CD4-positive, alpha-beta T cell treated with Interleukin-6 at 100 ng/mL for 8 hours (primary cell): ENCODE data around the gene BSN.

Experiments
- DNase-seq: peaks from one replicate; pipeline ENCODE4 v3.0.0-alpha.2; 2020; ENCODE audit warnings: mixed read lengths, low spot score

Gene BSN

DNA sequence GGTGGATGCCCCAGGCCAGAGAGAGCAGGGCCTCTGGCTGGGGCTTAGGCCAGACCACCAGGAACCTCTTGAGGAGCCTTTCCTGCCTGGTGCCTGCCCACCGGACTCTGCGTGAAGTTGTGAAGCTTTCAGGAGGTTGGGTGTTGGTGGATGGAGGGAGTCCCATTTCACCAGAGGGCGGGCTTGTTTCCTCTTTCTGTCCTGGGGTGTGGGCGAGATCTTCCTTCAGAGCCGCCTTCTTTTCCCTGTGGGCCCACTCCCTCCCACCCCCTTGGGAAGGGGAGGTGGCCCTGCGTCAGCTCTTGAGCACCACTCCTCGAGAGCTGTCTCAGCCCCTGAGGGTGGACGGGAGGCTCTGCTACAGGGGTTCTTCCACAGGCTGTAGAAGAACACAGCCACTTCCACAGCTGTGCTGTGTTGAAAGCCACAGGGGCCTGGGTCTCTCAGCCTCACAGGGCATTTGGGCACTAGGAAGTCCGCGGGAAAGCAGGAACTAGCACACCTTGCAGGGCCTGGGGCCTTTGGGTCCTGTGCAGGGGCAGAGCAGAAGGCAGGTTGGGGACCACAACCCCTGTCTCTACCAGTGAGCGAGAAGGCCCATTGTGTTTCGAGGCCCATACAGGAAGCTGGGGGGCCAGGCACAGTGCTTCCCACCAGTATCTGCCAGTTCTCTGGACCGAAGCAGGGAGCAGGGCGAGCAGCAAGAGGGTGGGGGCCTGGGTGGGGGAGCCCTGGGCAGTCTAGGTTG, 163.1 kb downstream of the BSN start:
- no peak for DNase-seq

DNA sequence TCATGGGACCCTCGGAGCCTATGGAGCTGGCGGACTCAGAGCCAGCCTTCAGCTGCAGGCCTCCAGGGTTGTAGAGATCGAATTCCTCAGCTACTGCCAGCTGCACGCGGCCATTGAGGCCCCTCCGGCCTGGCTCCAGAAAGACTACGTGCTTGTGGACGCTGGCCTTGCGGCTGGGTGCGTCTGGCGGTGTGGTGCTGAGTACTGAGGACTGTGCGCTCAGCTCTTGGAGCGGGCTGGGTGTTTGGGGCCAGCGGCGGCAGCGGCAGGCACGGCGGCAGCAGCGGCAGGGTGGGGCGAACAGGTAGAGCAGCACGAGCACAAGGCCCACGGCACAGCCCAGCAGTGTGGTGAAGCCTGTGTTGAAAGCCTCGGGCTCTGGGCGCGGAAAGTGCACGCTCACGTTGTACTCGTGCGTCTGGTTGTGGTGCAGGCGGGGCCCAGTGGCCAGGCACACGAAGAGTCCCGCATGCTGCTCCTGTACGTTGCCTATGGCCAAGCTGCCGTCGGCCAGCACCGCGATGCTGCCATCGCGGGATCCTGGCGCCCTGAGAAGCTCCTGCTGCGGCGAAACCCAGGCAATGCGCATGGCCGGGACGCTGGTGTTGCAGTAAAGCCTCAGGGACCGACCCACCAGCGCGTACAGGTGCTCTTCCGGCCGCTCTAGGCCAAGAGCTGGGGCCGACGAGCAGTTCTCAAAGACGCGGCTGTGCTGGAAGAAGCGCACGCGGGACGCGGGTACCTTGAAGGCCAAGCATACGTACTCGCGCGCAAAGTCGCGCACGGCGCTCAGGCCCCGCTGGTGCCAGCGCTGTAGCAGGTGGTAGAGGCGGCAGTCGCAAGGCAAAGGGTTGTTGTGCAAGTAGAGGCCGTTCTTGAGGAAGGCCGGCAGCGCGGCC, 163.9 kb downstream of the BSN start:
- DNase-seq = no peak

DNA sequence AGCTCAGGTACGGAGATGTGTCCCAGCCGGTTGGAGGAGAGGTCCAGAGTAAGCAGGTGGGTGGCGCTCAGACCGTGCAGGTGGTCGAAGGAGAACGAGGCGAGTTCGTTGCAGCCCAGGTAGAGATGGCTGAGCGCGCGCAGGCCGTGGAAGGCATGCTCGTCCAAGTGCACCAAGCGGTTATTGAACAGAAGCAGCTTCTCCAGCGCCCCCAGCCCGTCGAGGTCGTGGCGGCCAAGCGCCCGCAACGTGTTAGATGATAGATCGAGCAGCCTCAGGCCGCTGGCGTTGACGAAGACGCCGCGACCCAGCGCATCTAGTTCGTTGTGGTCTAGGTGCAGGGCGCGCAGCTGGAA, 164.6 kb downstream of the BSN start:
- no peak for DNase-seq

DNA sequence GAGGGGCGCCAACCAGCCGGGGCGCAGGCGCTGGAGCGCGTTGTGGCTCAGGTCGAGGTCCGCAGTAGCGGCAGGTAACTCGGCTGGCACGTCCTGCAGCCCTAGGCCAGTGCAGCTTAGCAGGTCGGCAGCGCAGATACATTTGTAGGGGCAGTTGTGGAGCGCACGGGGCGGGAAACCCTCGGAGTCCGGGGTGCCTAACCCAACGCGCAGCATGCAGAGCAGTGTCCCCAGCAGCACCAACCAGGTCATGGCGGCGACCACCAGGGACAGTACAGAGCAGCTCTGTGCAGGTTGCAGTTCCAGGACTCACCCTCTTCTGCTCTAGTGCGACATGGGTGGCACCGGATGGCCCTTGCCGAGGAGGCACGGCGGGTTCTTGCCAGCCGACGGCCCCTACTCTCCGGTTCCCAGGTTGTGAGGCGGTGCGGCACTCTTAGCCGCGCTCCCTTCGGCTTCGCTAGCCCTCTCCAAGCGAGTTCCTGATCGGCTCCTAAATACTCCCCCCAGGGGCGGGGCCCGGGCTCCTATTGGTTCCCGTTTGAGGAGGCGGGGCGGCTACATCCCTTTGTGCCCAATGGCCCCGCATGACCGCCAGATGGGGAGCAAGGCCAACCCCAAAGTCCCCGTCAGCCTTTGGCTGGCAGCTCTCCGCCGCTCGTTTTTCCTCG, 165.1 kb downstream of the BSN start, which contains the start of gene AMIGO3:
AMIGO3 (minus strand) TSS at position 471 of the 671 bp plus-strand sequence; CDS start at position 252, 219 bp downstream.
- peak; percentile 87 for DNase-seq
